Measurements from ENCODE around the gene CCNY. TPM values are rescaled to one million over a fixed set of nuclear protein-coding genes. Genes with fewer than 3 reads are reported as not detected.

Gene CCNY
- polyA plus RNA-seq, 2 donors, result 15.1 TPM

- H3K4me1 ChIP-seq (ENCODE audit: control insufficient read depth in 2 of 2, insufficient read depth in 2 of 2, low read length in 1 of 2), result peaks cover 0 to 2% of the 10 kb centered on the region in 2 donors
- H3K4me3 ChIP-seq (ENCODE audit: low read depth in 1 of 2, low read length in 2 of 2), result no peak overlapping the region
- WGBS, 2 donors, result 51 to 69% methylated on average over 4 of the region's 4 CpGs
- H3K9me3 ChIP-seq (ENCODE audit: control insufficient read depth in 2 of 2, insufficient read depth in 1 of 2, low read depth in 1 of 2, low read length in 1 of 2), result no peaks in the 10 kb centered on the region
- peaks cover 0 to 3% of the 10 kb centered on the region in 2 donors for H3K36me3 ChIP-seq (ENCODE audit: control insufficient read depth in 2 of 2, insufficient read depth in 2 of 2, low read length in 1 of 2)
- H3K27ac ChIP-seq (ENCODE audit: low read depth in 2 of 2, low read length in 1 of 2), result no peak overlapping the region
- no peaks in the 10 kb centered on the region for H3K27me3 ChIP-seq (ENCODE audit: control insufficient read depth in 1 of 2, insufficient read depth in 2 of 2, low read length in 2 of 2)
Observed at GRCh38 chr10:35329520-35329919, 6.8 kb upstream of the CCNY start.

GRCh38 chr10:35331894-35332640 is 4.2 kb upstream of the CCNY start:
- Histone ChIP-seq H3K27me3 (ENCODE audit: control insufficient read depth in 1 of 2, insufficient read depth in 2 of 2, low read length in 2 of 2) (no peaks in the 10 kb centered on the region), H3K27ac (ENCODE audit: low read depth in 2 of 2, low read length in 1 of 2) (peak overlapping the region in 1 of 2 donors; percentile 73), H3K36me3 (ENCODE audit: control insufficient read depth in 2 of 2, insufficient read depth in 2 of 2, low read length in 1 of 2) (peaks cover 0 to 3% of the 10 kb centered on the region in 2 donors), H3K4me3 (ENCODE audit: low read depth in 1 of 2, low read length in 2 of 2) (no peak overlapping the region), H3K9me3 (ENCODE audit: control insufficient read depth in 2 of 2, insufficient read depth in 1 of 2, low read depth in 1 of 2, low read length in 1 of 2) (no peaks in the 10 kb centered on the region), H3K4me1 (ENCODE audit: control insufficient read depth in 2 of 2, insufficient read depth in 2 of 2, low read length in 1 of 2) (peaks cover 0 to 2% of the 10 kb centered on the region in 2 donors)
- 64 to 65% methylated on average over 6 of the region's 6 CpGs for WGBS, 2 donors

- Histone ChIP-seq H3K27me3 (ENCODE audit: control insufficient read depth in 1 of 2, insufficient read depth in 2 of 2, low read length in 2 of 2) (no peaks in the 10 kb centered on the region), H3K27ac (ENCODE audit: low read depth in 2 of 2, low read length in 1 of 2) (no peak overlapping the region), H3K9me3 (ENCODE audit: control insufficient read depth in 2 of 2, insufficient read depth in 1 of 2, low read depth in 1 of 2, low read length in 1 of 2) (no peaks in the 10 kb centered on the region), H3K4me3 (ENCODE audit: low read depth in 1 of 2, low read length in 2 of 2) (no peak overlapping the region), H3K36me3 (ENCODE audit: control insufficient read depth in 2 of 2, insufficient read depth in 2 of 2, low read length in 1 of 2) (no peaks in the 10 kb centered on the region), H3K4me1 (ENCODE audit: control insufficient read depth in 2 of 2, insufficient read depth in 2 of 2, low read length in 1 of 2) (peaks cover 0 to 2% of the 10 kb centered on the region in 2 donors)
- WGBS, 2 donors, result 66 to 67% methylated on average over 1 of the region's 1 CpG
Observed at GRCh38 chr10:35334297-35334696, 2.0 kb upstream of the CCNY start.

DNA sequence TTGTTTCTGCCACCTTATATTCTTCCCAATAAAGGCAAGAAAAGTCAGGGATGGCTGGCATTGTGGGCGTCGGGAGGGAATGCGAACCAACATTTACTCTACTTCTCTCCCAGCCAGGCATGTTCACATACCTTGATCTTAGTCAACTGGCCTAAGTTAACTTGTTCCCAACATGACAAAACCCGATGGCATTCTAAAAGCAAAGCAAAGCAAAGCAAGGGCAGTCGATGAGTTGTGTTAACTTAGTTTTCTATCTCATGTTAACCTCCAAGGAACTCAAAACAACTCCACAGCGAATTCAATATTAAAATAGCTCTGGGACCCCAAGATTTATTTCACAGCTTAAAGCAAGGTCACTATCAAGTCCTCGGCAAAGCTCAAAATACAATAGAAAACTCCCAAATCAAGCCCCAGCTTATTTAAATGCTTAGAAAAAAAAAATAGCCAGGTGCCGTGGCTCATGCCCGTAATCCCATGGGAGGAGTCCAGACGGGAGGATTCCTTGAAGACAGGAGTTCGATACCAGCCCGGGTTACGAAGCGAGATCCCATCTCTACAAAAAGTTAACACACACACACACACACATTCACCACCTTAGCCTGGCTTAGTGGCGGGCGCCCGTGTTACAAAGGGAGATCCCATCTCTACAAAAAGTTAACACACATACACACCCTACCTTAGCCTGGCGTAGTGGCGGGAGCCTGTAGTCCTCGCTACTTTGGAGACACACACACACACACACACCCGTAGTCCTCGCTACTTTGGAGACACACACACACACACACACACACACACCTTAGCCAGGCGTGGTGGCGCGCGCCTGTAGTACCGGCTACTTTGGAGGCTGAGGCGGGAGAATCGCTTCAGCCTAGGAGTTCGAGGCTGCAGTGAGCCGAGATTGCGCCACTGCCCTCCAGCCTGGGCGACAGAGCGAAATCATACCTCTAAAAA is 901 bp upstream of the CCNY start:
- Histone ChIP-seq H3K9me3 (ENCODE audit: control insufficient read depth in 2 of 2, insufficient read depth in 1 of 2, low read depth in 1 of 2, low read length in 1 of 2) (no peaks in the 10 kb centered on the region), H3K27me3 (ENCODE audit: control insufficient read depth in 1 of 2, insufficient read depth in 2 of 2, low read length in 2 of 2) (no peaks in the 10 kb centered on the region), H3K27ac (ENCODE audit: low read depth in 2 of 2, low read length in 1 of 2) (peak overlapping the region; percentile 81 to 84), H3K36me3 (ENCODE audit: control insufficient read depth in 2 of 2, insufficient read depth in 2 of 2, low read length in 1 of 2) (no peaks in the 10 kb centered on the region), H3K4me3 (ENCODE audit: low read depth in 1 of 2, low read length in 2 of 2) (peak overlapping the region; percentile 80 to 99), H3K4me1 (ENCODE audit: control insufficient read depth in 2 of 2, insufficient read depth in 2 of 2, low read length in 1 of 2) (no peaks in the 10 kb centered on the region)
- 12 to 17% methylated on average over 34 of the region's 34 CpGs for WGBS, 2 donors

DNA sequence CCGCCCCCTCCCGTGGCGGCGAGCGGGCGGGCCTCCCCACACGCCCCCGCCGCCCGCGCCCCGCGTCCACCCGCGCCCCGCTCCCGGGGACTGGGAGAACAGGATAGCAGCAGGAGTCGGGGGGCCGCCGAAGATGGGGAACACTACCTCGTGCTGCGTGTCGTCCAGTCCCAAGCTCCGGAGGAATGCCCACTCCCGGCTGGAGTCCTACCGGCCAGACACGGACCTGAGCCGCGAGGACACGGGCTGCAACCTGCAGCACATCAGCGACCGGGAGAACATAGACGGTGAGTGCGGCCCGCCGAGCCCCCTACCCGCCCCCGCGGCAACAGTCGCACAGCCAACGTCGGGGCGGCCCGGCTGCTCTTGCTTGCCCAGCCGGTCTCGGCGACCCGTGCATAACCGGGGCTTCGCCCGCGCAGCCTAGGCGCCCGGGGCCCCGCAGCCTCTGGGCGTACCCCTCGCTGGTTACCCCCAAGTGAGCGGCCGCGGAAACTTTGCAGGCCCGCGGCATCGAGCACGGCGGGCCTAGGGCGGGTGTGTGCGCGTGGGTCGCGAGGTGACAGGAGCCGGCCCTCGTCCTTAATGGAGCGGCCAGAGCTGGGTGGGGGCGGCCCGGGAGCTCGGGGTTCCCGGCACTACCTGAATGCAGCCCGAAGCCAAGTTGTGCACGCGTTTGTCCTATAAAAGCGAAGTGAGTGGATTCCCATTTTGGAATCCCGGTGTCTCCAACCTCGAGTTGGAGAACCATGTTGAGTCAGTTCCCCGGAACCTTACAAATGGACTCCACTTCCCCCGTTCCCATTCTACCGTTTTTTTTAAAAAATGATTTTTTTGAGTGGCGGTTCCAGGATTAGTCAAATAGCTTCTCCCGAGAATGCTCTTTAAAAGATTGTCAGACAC is 863 bp downstream of the CCNY start:
- H3K27me3 ChIP-seq (ENCODE audit: control insufficient read depth in 1 of 2, insufficient read depth in 2 of 2, low read length in 2 of 2), result no peaks in the 10 kb centered on the region
- H3K36me3 ChIP-seq (ENCODE audit: control insufficient read depth in 2 of 2, insufficient read depth in 2 of 2, low read length in 1 of 2), result no peaks in the 10 kb centered on the region
- peak overlapping the region in 1 of 2 donors; percentile 81 for H3K27ac ChIP-seq (ENCODE audit: low read depth in 2 of 2, low read length in 1 of 2)
- no peaks in the 10 kb centered on the region for H3K9me3 ChIP-seq (ENCODE audit: control insufficient read depth in 2 of 2, insufficient read depth in 1 of 2, low read depth in 1 of 2, low read length in 1 of 2)
- no peaks in the 10 kb centered on the region for H3K4me1 ChIP-seq (ENCODE audit: control insufficient read depth in 2 of 2, insufficient read depth in 2 of 2, low read length in 1 of 2)
- peak overlapping the region; percentile 80 to 99 for H3K4me3 ChIP-seq (ENCODE audit: low read depth in 1 of 2, low read length in 2 of 2)
- WGBS, 2 donors, result 1% methylated on average over 76 to 88 of the region's 88 CpGs

DNA sequence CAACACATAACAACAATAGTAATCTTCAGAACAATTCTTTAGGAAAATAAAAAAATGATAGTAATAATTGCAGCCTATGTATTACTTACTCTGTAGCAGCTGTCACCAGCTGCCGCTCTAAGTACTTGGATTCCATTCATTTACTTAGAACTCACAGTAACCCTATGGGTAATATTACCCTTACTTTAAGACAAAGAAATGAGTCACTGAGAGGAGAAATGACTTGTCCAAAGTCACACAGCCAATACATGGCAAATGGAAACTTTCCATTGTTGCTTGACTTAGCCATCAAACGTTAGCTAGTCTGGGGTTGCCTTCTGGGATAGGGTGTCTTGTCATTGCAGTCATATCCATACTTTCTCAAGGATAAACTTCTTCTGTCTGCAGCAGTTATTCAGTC is 3.6 kb downstream of the CCNY start:
- Histone ChIP-seq H3K36me3 (ENCODE audit: control insufficient read depth in 2 of 2, insufficient read depth in 2 of 2, low read length in 1 of 2) (no peaks in the 10 kb centered on the region), H3K4me3 (ENCODE audit: low read depth in 1 of 2, low read length in 2 of 2) (no peak overlapping the region), H3K27ac (ENCODE audit: low read depth in 2 of 2, low read length in 1 of 2) (no peak overlapping the region), H3K4me1 (ENCODE audit: control insufficient read depth in 2 of 2, insufficient read depth in 2 of 2, low read length in 1 of 2) (no peaks in the 10 kb centered on the region), H3K27me3 (ENCODE audit: control insufficient read depth in 1 of 2, insufficient read depth in 2 of 2, low read length in 2 of 2) (no peaks in the 10 kb centered on the region), H3K9me3 (ENCODE audit: control insufficient read depth in 2 of 2, insufficient read depth in 1 of 2, low read depth in 1 of 2, low read length in 1 of 2) (no peaks in the 10 kb centered on the region)
- WGBS, 2 donors, result 48 to 64% methylated on average over 2 of the region's 2 CpGs

DNA sequence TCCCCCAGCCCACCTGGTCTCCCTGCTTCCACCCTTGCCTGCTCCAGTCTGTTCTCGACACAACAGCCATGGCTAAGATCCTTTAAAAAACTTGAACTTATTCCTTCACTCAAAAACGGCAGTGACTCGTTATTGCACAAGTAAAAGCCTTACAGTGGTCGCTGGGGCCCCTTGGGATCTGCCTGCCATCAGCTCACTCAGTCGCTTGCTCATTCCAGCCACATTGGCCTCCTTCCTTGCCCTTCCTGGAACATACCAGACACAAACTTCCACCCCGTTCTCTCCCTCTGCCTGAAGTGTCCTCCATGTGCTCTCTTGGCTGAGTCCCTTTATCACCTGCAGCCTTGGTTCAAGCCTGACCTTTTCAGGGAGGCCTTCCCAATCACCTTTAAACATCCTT is 4.7 kb downstream of the CCNY start:
- WGBS, 2 donors, result 49 to 56% methylated on average over 6 of the region's 6 CpGs
- Histone ChIP-seq H3K4me1 (ENCODE audit: control insufficient read depth in 2 of 2, insufficient read depth in 2 of 2, low read length in 1 of 2) (no peaks in the 10 kb centered on the region), H3K27me3 (ENCODE audit: control insufficient read depth in 1 of 2, insufficient read depth in 2 of 2, low read length in 2 of 2) (no peaks in the 10 kb centered on the region), H3K9me3 (ENCODE audit: control insufficient read depth in 2 of 2, insufficient read depth in 1 of 2, low read depth in 1 of 2, low read length in 1 of 2) (no peaks in the 10 kb centered on the region), H3K36me3 (ENCODE audit: control insufficient read depth in 2 of 2, insufficient read depth in 2 of 2, low read length in 1 of 2) (no peaks in the 10 kb centered on the region), H3K27ac (ENCODE audit: low read depth in 2 of 2, low read length in 1 of 2) (peak overlapping the region in 1 of 2 donors; percentile 17), H3K4me3 (ENCODE audit: low read depth in 1 of 2, low read length in 2 of 2) (no peak overlapping the region)

GRCh38 chr10:35341521-35341920 is 5.2 kb downstream of the CCNY start:
- H3K4me1 ChIP-seq (ENCODE audit: control insufficient read depth in 2 of 2, insufficient read depth in 2 of 2, low read length in 1 of 2), result peaks cover 0 to 2% of the 10 kb centered on the region in 2 donors
- H3K4me3 ChIP-seq (ENCODE audit: low read depth in 1 of 2, low read length in 2 of 2), result no peak overlapping the region
- 57% methylated on average over 4 of the region's 4 CpGs for WGBS, 2 donors
- H3K27me3 ChIP-seq (ENCODE audit: control insufficient read depth in 1 of 2, insufficient read depth in 2 of 2, low read length in 2 of 2), result no peaks in the 10 kb centered on the region
- no peaks in the 10 kb centered on the region for H3K36me3 ChIP-seq (ENCODE audit: control insufficient read depth in 2 of 2, insufficient read depth in 2 of 2, low read length in 1 of 2)
- no peaks in the 10 kb centered on the region for H3K9me3 ChIP-seq (ENCODE audit: control insufficient read depth in 2 of 2, insufficient read depth in 1 of 2, low read depth in 1 of 2, low read length in 1 of 2)
- no peak overlapping the region for H3K27ac ChIP-seq (ENCODE audit: low read depth in 2 of 2, low read length in 1 of 2)

DNA sequence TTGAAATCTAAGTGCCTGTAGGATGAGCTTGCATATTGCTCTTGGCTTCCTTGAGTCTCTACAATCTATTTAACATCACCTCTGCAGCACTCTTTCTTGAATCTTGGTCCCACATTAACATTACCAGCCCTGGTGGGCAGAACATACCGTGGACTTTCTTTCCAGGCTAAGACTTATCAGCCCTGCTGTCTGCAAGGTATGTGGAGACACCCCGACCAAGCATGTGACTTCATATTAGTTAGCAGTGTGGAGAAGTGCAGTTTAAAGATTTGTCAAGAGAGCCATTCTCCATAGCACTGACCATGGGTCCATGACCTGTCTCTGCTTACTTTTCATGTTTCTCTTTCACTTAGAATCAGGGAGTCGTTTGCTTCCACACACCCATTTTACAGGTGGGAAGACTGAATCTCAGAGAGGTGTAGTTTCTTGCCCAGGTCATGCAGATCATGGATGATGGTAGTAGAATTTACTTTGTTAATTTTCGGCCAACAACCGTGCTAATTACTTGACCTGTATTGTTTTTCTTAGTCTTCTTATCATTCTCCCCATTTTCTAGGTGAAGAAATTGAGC is 6.0 kb downstream of the CCNY start:
- Histone ChIP-seq H3K27ac (ENCODE audit: low read depth in 2 of 2, low read length in 1 of 2) (no peak overlapping the region), H3K4me1 (ENCODE audit: control insufficient read depth in 2 of 2, insufficient read depth in 2 of 2, low read length in 1 of 2) (peaks cover 0 to 2% of the 10 kb centered on the region in 2 donors)

More for the DNA sequence above, 6.0 kb downstream of the CCNY start:
- 90 to 93% methylated on average over 5 of the region's 5 CpGs for WGBS, 2 donors
- H3K36me3 ChIP-seq (ENCODE audit: control insufficient read depth in 2 of 2, insufficient read depth in 2 of 2, low read length in 1 of 2), result no peaks in the 10 kb centered on the region
- no peaks in the 10 kb centered on the region for H3K9me3 ChIP-seq (ENCODE audit: control insufficient read depth in 2 of 2, insufficient read depth in 1 of 2, low read depth in 1 of 2, low read length in 1 of 2)
- no peaks in the 10 kb centered on the region for H3K27me3 ChIP-seq (ENCODE audit: control insufficient read depth in 1 of 2, insufficient read depth in 2 of 2, low read length in 2 of 2)
- no peak overlapping the region for H3K4me3 ChIP-seq (ENCODE audit: low read depth in 1 of 2, low read length in 2 of 2)
